ENCODE measurements around the gene COMMD3. TPM values are rescaled to one million over a fixed set of nuclear protein-coding genes. Genes with fewer than 3 reads are reported as not detected.

COMMD3 gene
- total and polyA plus RNA-seq, 5 donors, result 67.7 to 95.9 (median 82.6) TPM

DNA sequence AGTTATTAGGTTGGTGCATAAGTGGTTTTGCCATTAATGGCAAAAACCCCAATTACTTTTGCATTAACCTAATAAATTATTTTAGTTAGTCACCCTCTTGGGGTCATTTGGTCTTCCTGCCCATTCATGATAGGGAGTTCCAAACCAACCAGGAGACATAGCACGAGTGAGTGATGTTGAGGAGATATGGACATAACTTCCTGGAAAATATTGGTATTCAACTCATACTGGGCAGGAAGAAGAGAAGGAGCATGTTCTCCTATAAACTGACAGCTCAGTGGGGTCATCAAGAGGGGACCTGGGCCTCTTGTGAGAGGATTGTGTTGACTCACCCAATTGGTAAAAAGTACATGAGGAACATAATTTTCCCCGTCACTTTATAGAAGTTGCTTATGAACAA lies 52.8 kb downstream of the COMMD3 start:
- intact Hi-C loops (cut with DNase I), result no loop called here
- Histone ChIP-seq H3K9me3 (ENCODE audit: control insufficient read depth, low read length) (no peaks in the 10 kb centered on the region), H3K4me1 (ENCODE audit: control insufficient read depth, insufficient read depth, low read length) (no peaks in the 10 kb centered on the region), H3K27me3 (ENCODE audit: control insufficient read depth, insufficient read depth) (no peaks in the 10 kb centered on the region), H3K4me3 (ENCODE audit: low read length) (no peak overlapping the region), H3K27ac (ENCODE audit: low read length) (no peak overlapping the region)
- DNase-seq (no peak), ATAC-seq (no peak)
- 66% methylated on average over 2 of the region's 2 CpGs for WGBS

DNA sequence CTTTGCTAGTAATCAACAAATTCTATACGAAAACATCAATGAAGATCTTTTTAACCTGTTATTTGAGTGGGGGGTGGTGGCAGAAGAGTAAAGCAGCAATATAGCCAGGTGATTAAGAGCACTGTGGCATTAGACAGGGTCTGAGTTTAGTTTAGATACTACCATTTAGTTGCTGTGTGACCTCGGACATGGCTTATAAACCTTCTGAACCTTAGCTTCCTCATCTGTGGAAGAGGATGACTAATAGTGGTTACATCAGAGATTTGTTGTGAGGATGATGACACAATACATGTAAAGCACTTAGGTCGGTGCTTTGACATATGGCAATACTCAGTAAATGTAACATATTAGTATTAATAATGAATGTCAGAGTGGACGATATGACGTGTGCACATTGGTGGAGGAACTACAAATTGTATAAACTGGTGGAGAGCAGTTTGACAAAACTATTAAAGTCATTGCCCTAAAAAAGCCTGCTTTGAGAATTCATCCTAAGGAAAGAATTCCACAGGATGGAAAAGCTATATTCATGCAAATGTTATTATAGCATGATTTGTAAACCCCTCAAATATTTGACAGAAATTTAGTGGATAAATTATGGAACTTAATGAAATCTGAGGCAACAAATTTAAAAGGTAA lies 53.4 kb downstream of the COMMD3 start:
- H3K9me3 ChIP-seq (ENCODE audit: control insufficient read depth, low read length), result no peaks in the 10 kb centered on the region
- 85% methylated on average over 5 of the region's 5 CpGs for WGBS
- H3K4me1 ChIP-seq (ENCODE audit: control insufficient read depth, insufficient read depth, low read length), result no peaks in the 10 kb centered on the region
- ATAC-seq (no peak), DNase-seq (no peak)
- no peak overlapping the region for H3K4me3 ChIP-seq (ENCODE audit: low read length)
- no peaks in the 10 kb centered on the region for H3K27me3 ChIP-seq (ENCODE audit: control insufficient read depth, insufficient read depth)
- no peak overlapping the region for H3K27ac ChIP-seq (ENCODE audit: low read length)
- intact Hi-C loops (cut with DNase I), result no loop called here

Other genes starting within 250 kb of the COMMD3 start
- gene EBLN1, start 98.4 kb upstream of the COMMD3 start, total RNA-seq, result not detected
- gene EBLN1, start 98.4 kb upstream of the COMMD3 start, polyA plus RNA-seq, result not detected
- gene BMI1, start 4.7 kb downstream of the COMMD3 start, total RNA-seq, result 10 to 100 TPM; 36.0 to 41.1 (median 37.7) TPM
- 17.0 TPM for gene BMI1, start 4.7 kb downstream of the COMMD3 start, polyA plus RNA-seq
- under 1 TPM in 1 of 4 donors, not detected in 3; 0.09 TPM for gene SPAG6, start 29.1 kb downstream of the COMMD3 start, total RNA-seq
- 0.05 TPM for gene SPAG6, start 29.1 kb downstream of the COMMD3 start, polyA plus RNA-seq

Data from right cardiac atrium (tissue), 5 donors.